ENCODE data around the gene MRPL42. TPM values are rescaled to one million over a fixed set of nuclear protein-coding genes. Genes with fewer than 3 reads are reported as not detected.

The MRPL42 gene
- total RNA-seq: 10 to 100 TPM; 49.1 to 52.1 (median 50.8) TPM

GRCh38 chr12:93467351-93468007 is at the start of gene MRPL42:
Gene MRPL42 (plus strand): TSS chr12:93467514. CDS start chr12:93469286, 1,772 bp downstream.
- DNase-seq (ENCODE audit: low spot score in 2 of 2): peak; percentile 91 to 92
- H3K27me3 ChIP-seq: no peaks in the 10 kb centered on the region
- 0% methylated on average over 29 of the region's 36 CpGs for WGBS
- TF ChIP-seq POLR2AphosphoS5 (IDR thresholded peaks at IDR 0.05) (peak in 2 of 3 donors; percentile 68 to 82), CTCF (IDR thresholded peaks at IDR 0.05) (peak; percentile 52 to 74), POLR2A (IDR thresholded peaks at IDR 0.05) (peak in 1 of 2 donors; percentile 53), EP300 (IDR thresholded peaks at IDR 0.05) (no peak)
- H3K4me3 ChIP-seq: peak within 1 kb of the TSS; percentile 76
- no peaks in the 10 kb centered on the region for H3K9me3 ChIP-seq
- peak within 1 kb of the TSS; percentile 93 for H3K27ac ChIP-seq
- H3K36me3 ChIP-seq: peaks cover 5% of the 10 kb centered on the region
- peaks cover 14% of the 10 kb centered on the region for H3K4me1 ChIP-seq

DNA sequence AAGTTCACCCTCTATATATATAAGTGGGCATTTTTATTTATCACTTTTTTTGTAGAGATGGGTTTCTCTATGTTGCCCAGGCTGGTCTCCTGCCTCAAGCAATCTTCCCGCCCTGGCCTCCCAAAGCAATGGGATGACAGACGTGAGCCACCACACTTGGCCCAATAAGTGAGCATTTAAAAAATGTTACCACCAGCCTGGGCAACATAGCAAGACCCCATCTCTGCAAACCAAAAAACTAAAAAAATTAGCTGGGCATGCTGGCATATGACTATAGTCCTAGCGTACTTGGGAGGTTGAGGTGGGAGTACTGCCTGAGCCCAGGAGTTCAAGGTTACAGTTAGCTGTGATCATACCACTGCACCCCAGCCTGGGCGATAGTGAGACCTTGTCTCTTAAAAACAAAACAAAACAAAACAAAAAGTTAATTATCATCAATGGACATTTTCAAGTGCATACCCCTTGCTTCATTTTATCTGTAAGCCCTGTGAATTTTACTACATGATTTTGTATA is 49.3 kb upstream of the MRPL42 start:
- TF ChIP-seq CTCF (IDR thresholded peaks at IDR 0.05): no peak
- no peak for TF ChIP-seq EP300 (IDR thresholded peaks at IDR 0.05)
- TF ChIP-seq POLR2A (IDR thresholded peaks at IDR 0.05): no peak
- no peak for TF ChIP-seq POLR2AphosphoS5 (IDR thresholded peaks at IDR 0.05)

GRCh38 chr12:93419388-93420034 is 47.8 kb upstream of the MRPL42 start:
- H3K4me3 ChIP-seq: no peak overlapping the region
- 44% methylated on average over 1 of the region's 1 CpG for WGBS
- no peak overlapping the region for H3K27ac ChIP-seq
- H3K36me3 ChIP-seq: no peaks in the 10 kb centered on the region
- TF ChIP-seq EP300 (IDR thresholded peaks at IDR 0.05) (no peak), CTCF (IDR thresholded peaks at IDR 0.05) (peak; percentile 44 to 51)
- H3K9me3 ChIP-seq: no peaks in the 10 kb centered on the region
- DNase-seq (ENCODE audit: low spot score in 2 of 2): no peak
- peaks cover 23% of the 10 kb centered on the region for H3K4me1 ChIP-seq
- H3K27me3 ChIP-seq: no peaks in the 10 kb centered on the region

More for the DNA sequence above, 49.3 kb upstream of the MRPL42 start:
- H3K27ac ChIP-seq: no peak overlapping the region
- 95% methylated on average over 4 of the region's 4 CpGs for WGBS
- peaks cover 31% of the 10 kb centered on the region for H3K4me1 ChIP-seq
- no peaks in the 10 kb centered on the region for H3K27me3 ChIP-seq
- H3K9me3 ChIP-seq: no peaks in the 10 kb centered on the region
- no peak overlapping the region for H3K4me3 ChIP-seq
- no peaks in the 10 kb centered on the region for H3K36me3 ChIP-seq
- DNase-seq (ENCODE audit: low spot score in 2 of 2): no peak

- Histone ChIP-seq H3K4me1 (peaks cover 34% of the 10 kb centered on the region), H3K9me3 (no peaks in the 10 kb centered on the region), H3K27me3 (no peaks in the 10 kb centered on the region), H3K4me3 (no peak overlapping the region), H3K27ac (no peak overlapping the region), H3K36me3 (no peaks in the 10 kb centered on the region)
- TF ChIP-seq EP300 (IDR thresholded peaks at IDR 0.05) (no peak), POLR2AphosphoS5 (IDR thresholded peaks at IDR 0.05) (no peak)
- WGBS: 61% methylated on average over 2 of the region's 2 CpGs
- no peak for DNase-seq (ENCODE audit: low spot score in 2 of 2)
Observed at GRCh38 chr12:93422050-93422449, 45.3 kb upstream of the MRPL42 start.

- DNase-seq (ENCODE audit: low spot score in 2 of 2): no peak
- no peaks in the 10 kb centered on the region for H3K9me3 ChIP-seq
- no peak overlapping the region for H3K4me3 ChIP-seq
- no peak overlapping the region for H3K27ac ChIP-seq
- no peaks in the 10 kb centered on the region for H3K36me3 ChIP-seq
- no peaks in the 10 kb centered on the region for H3K27me3 ChIP-seq
- no peak for TF ChIP-seq CTCF (IDR thresholded peaks at IDR 0.05)
- TF ChIP-seq EP300 (IDR thresholded peaks at IDR 0.05): no peak
- no peak for TF ChIP-seq POLR2A (IDR thresholded peaks at IDR 0.05)
- TF ChIP-seq POLR2AphosphoS5 (IDR thresholded peaks at IDR 0.05): no peak
- peaks cover 50% of the 10 kb centered on the region for H3K4me1 ChIP-seq
- 51% methylated on average over 8 of the region's 8 CpGs for WGBS
Observed at GRCh38 chr12:93425736-93426411, 41.4 kb upstream of the MRPL42 start.
